MCF 10A (cell line): ENCODE data around the gene SLC35D3. TPM values are rescaled to one million over a fixed set of nuclear protein-coding genes. Genes with fewer than 3 reads are reported as not detected.
"Not testable (repeated sequence)": the region's sequence is repeated elsewhere in the genome, so short reads cannot be mapped to it uniquely, and the experiment has no call there.

Experiments
- BruUV-seq: library from RNA; stranded (reverse); fragments of 400-500 nt; replicated peaks from 2 replicates; lab custom pipeline; 2021; lab: Mats Ljungman, UMichigan
- CTCF ChIA-PET: fragments of 300-600 bp; sonication (Branson Sonifier 250); formaldehyde crosslinking; extraction: SDS; loops from one replicate; lab custom pipeline; 2021; ENCODE audit warnings: antibody characterized with exemption, inconsistent platforms; lab: Yijun Ruan, JAX
- POLR2A ChIA-PET: fragments of 300-600, 350-650 bp; sonication (Branson Sonifier 250); formaldehyde crosslinking; extraction: SDS; loops from one replicate; lab custom pipeline; 2020; ENCODE audit warnings: antibody characterized with exemption, inconsistent platforms; lab: Yijun Ruan, JAX
- DNase-seq: peaks from one replicate; pipeline ENCODE4 v3.0.0-alpha.2; 2018; ENCODE audit not compliant: unreplicated experiment
- H3K27ac Mint-ChIP-seq: one replicate; pipeline ENCODE4 v1.8.0; 2022; ENCODE audit warnings: mild to moderate bottlenecking, low read depth, mixed read lengths; ENCODE audit not compliant: unreplicated experiment
- H3K27me3 Mint-ChIP-seq: one replicate; pipeline ENCODE4 v1.8.0; 2022; ENCODE audit warnings: mixed read lengths; ENCODE audit not compliant: insufficient read depth, unreplicated experiment
- H3K36me3 Mint-ChIP-seq: one replicate; pipeline ENCODE4 v1.8.0; 2022; ENCODE audit warnings: mild to moderate bottlenecking, moderate library complexity, mixed read lengths; ENCODE audit not compliant: insufficient read depth, unreplicated experiment
- H3K4me1 Mint-ChIP-seq: one replicate; pipeline ENCODE4 v1.8.0; 2022; ENCODE audit warnings: mixed read lengths; ENCODE audit not compliant: insufficient read depth, unreplicated experiment
- H3K4me3 Mint-ChIP-seq: one replicate; pipeline ENCODE4 v1.8.0; 2022; ENCODE audit warnings: mild to moderate bottlenecking, moderate library complexity, mixed read lengths; ENCODE audit not compliant: unreplicated experiment
- H3K9me3 Mint-ChIP-seq: one replicate; pipeline ENCODE4 v1.8.0; 2022; ENCODE audit warnings: mixed read lengths; ENCODE audit not compliant: unreplicated experiment
- CTCF ChIP-seq: fragments of 200-600 bp; IDR thresholded peaks from one replicate; pipeline ENCODE4 v1.8.0; 2022; ENCODE audit warnings: antibody characterized with exemption, mild to moderate bottlenecking; ENCODE audit not compliant: unreplicated experiment
- intact Hi-C: fragments of 100-400 bp; cut with micrococcal nuclease; formaldehyde crosslinking; loops from 2 replicates; pipeline ENCODE4 v1.14.1; 2022
- total RNA-seq: library from RNA; stranded (reverse); gene quantifications from 2 replicates; pipeline ENCODE4 v1.2.3, GENCODE V29; 2022

Gene SLC35D3
- total RNA-seq, 1 experiment from 2014 or later, result not detected

- no peaks in the 10 kb centered on the region for H3K36me3 Mint-ChIP-seq
- ChIA-PET POLR2A (no interaction called here), CTCF (interaction anchor here (0.6 kb wide), 1 partner anchor 11 kb away, joined by 3 read pairs; no protein-coding TSS in a partner anchor)
- TF ChIP-seq CTCF, result no peak
- H3K4me3 Mint-ChIP-seq, result no peak overlapping the region
- intact Hi-C loops, result loop anchor here (5.0 kb wide), 1 partner anchor 103 kb away; no protein-coding TSS in a partner anchor
- peaks cover 6% of the 10 kb centered on the region for H3K9me3 Mint-ChIP-seq
- H3K27me3 Mint-ChIP-seq, result no peaks in the 10 kb centered on the region
- DNase-seq, result no peak
- no peaks in the 10 kb centered on the region for H3K4me1 Mint-ChIP-seq
- no peak overlapping the region for H3K27ac Mint-ChIP-seq
- no TSS peak for BruUV-seq
Observed at GRCh38 chr6:136945711-136946121, 23.6 kb downstream of the SLC35D3 start.

GRCh38 chr6:136947037-136947436, 24.9 kb downstream of the SLC35D3 start:
- no TSS peak for BruUV-seq
- H3K4me1 Mint-ChIP-seq, result no peaks in the 10 kb centered on the region
- DNase-seq, result no peak
- CTCF ChIA-PET, result no interaction called here
- no peak for TF ChIP-seq CTCF
- no peak overlapping the region for H3K4me3 Mint-ChIP-seq
- POLR2A ChIA-PET, result no interaction called here
- H3K36me3 Mint-ChIP-seq, result no peaks in the 10 kb centered on the region
- intact Hi-C loops, result loop anchor here (5.0 kb wide), 1 partner anchor 105 kb away; no protein-coding TSS in a partner anchor
- H3K27ac Mint-ChIP-seq, result no peak overlapping the region
- H3K27me3 Mint-ChIP-seq, result no peaks in the 10 kb centered on the region
- no peaks in the 10 kb centered on the region for H3K9me3 Mint-ChIP-seq

- H3K27ac Mint-ChIP-seq, POLR2A ChIA-PET, H3K27me3 Mint-ChIP-seq, H3K4me1 Mint-ChIP-seq, H3K9me3 Mint-ChIP-seq, H3K4me3 Mint-ChIP-seq, H3K36me3 Mint-ChIP-seq, DNase-seq, BruUV-seq: not testable (repeated sequence)
- CTCF ChIA-PET, result interaction anchor here (0.6 kb wide), 1 partner anchor 366 kb away, joined by 3 read pairs; no protein-coding TSS in a partner anchor
- intact Hi-C loops, result loop anchor here (5.0 kb wide), 1 partner anchor 108 kb away; no protein-coding TSS in a partner anchor
Observed at GRCh38 chr6:136949957-136950356, 27.9 kb downstream of the SLC35D3 start.

GRCh38 chr6:136950436-136951126, 28.5 kb downstream of the SLC35D3 start:
- H3K4me3 Mint-ChIP-seq, result no peak overlapping the region
- no peaks in the 10 kb centered on the region for H3K27me3 Mint-ChIP-seq
- POLR2A ChIA-PET, result no interaction called here

More at GRCh38 chr6:136950436-136951126, 28.5 kb downstream of the SLC35D3 start:
- no peak for DNase-seq
- no TSS peak for BruUV-seq
- Mint-ChIP-seq H3K9me3 (no peaks in the 10 kb centered on the region), H3K4me1 (no peaks in the 10 kb centered on the region), H3K36me3 (no peaks in the 10 kb centered on the region), H3K27ac (no peak overlapping the region)
- intact Hi-C loops, result no loop called here
- no peak for TF ChIP-seq CTCF
- CTCF ChIA-PET, result interaction anchor here (0.7 to 1.0 kb wide), 2 partner anchors 23 to 48 kb away, joined by 3 read pairs; no protein-coding TSS in a partner anchor
